Neural cell (in vitro differentiated cells): ENCODE measurements around the gene RNASEH2C. TPM values are rescaled to one million over a fixed set of nuclear protein-coding genes. Genes with fewer than 3 reads are reported as not detected.

Source experiments
- H2AFZ ChIP-seq: fragments of 200-600, 300-800 bp; sonication (generic), shearing (Covaris generic); 2 replicates; pipeline ENCODE4 v1.6.0; 2014; ENCODE audit warnings: low read depth, mild to moderate bottlenecking, antibody characterized with exemption, low read length, moderate library complexity
- H3F3A ChIP-seq: fragments of 200-600 bp; shearing (Covaris generic); 2 replicates; pipeline ENCODE4 v1.6.1; 2016; ENCODE audit warnings: mild to moderate bottlenecking, moderate library complexity, mixed read lengths, antibody characterized with exemption, low read length; ENCODE audit not compliant: insufficient read depth, poor library complexity, severe bottlenecking
- H3K27ac ChIP-seq: fragments of 200-600, 300-800 bp; sonication (generic), shearing (Covaris generic); 2 replicates; pipeline ENCODE4 v1.5.1; 2014; ENCODE audit warnings: mild to moderate bottlenecking, low read length, moderate library complexity
- H3K27me3 ChIP-seq: fragments of 300-800, 200-600 bp; sonication (generic), shearing (Covaris generic); 2 replicates; pipeline ENCODE4 v1.6.0; 2014; ENCODE audit warnings: mild to moderate bottlenecking, low read depth, low read length, moderate library complexity; ENCODE audit not compliant: insufficient read depth
- H3K36me3 ChIP-seq: fragments of 300-800, 200-600 bp; sonication (generic), shearing (Covaris generic); 2 replicates; pipeline ENCODE4 v1.5.1; 2014; ENCODE audit warnings: mild to moderate bottlenecking, antibody characterized with exemption, low read length, moderate library complexity; ENCODE audit not compliant: insufficient read depth
- H3K4me2 ChIP-seq: fragments of 300-800, 200-600 bp; sonication (generic), shearing (Covaris generic); 2 replicates; pipeline ENCODE4 v1.6.0; 2014; ENCODE audit warnings: mild to moderate bottlenecking, low read length
- H3K4me3 ChIP-seq: fragments of 300-800, 200-600 bp; sonication (generic), shearing (Covaris generic); 2 replicates; pipeline ENCODE4 v1.5.1; 2014; ENCODE audit warnings: mild to moderate bottlenecking, low read length, moderate library complexity
- H3K79me2 ChIP-seq: fragments of 200-600 bp; shearing (Covaris generic); replicated peaks from 2 replicates; pipeline ENCODE4 v1.6.0; 2014; ENCODE audit warnings: mild to moderate bottlenecking, low read length, moderate library complexity; ENCODE audit not compliant: insufficient read depth
- H3K9ac ChIP-seq: fragments of 300-800, 200-600 bp; sonication (generic), shearing (Covaris generic); 2 replicates; pipeline ENCODE4 v1.6.1; 2016; ENCODE audit warnings: mild to moderate bottlenecking, low read length, mixed read lengths
- H3K9me2 ChIP-seq: fragments of 200-600 bp; shearing (Covaris generic); 2 replicates; pipeline ENCODE4 v1.6.1; 2016; ENCODE audit warnings: mild to moderate bottlenecking, low read length, mixed read lengths; ENCODE audit not compliant: insufficient read depth
- H3K9me3 ChIP-seq: fragments of 200-600, 300-800 bp; sonication (generic), shearing (Covaris generic); 2 replicates; pipeline ENCODE4 v1.6.1; 2016; ENCODE audit warnings: mild to moderate bottlenecking, mixed run types, low read length, moderate library complexity, mixed read lengths
- H4K20me1 ChIP-seq: fragments of 200-600 bp; shearing (Covaris generic); 2 replicates; pipeline ENCODE4 v1.6.1; 2016; ENCODE audit warnings: mild to moderate bottlenecking, mixed run types; ENCODE audit not compliant: insufficient read depth
- EP300 ChIP-seq: fragments of 450-650 bp; conservative IDR thresholded peaks from 2 replicates; pipeline ENCODE4 v1.6.1; 2014; ENCODE audit warnings: antibody characterized with exemption, mild to moderate bottlenecking, moderate library complexity; ENCODE audit not compliant: poor library complexity, severe bottlenecking
- EZH2 ChIP-seq: fragments of 200-600, 300-800 bp; shearing (Covaris generic), sonication (generic); IDR thresholded peaks from 2 replicates; pipeline ENCODE4 v1.6.1; 2014; ENCODE audit warnings: antibody characterized with exemption, low read length, borderline replicate concordance, mild to moderate bottlenecking; ENCODE audit not compliant: insufficient read depth, poor library complexity, severe bottlenecking
- MXI1 ChIP-seq: fragments of 450-650 bp; conservative IDR thresholded peaks from 2 replicates; pipeline ENCODE4 v1.6.1; 2014; ENCODE audit warnings: antibody characterized with exemption, mild to moderate bottlenecking; ENCODE audit not compliant: poor library complexity, severe bottlenecking
- POLR2AphosphoS5 ChIP-seq: IDR thresholded peaks from 2 replicates; pipeline ENCODE4 v1.6.1; 2012
- RAD21 ChIP-seq: fragments of 450-650 bp; conservative IDR thresholded peaks from 2 replicates; pipeline ENCODE4 v1.6.1; 2014; ENCODE audit warnings: antibody characterized with exemption, mild to moderate bottlenecking, moderate library complexity
- SMC3 ChIP-seq: fragments of 450-650 bp; conservative IDR thresholded peaks from 2 replicates; pipeline ENCODE4 v1.6.1; 2014; ENCODE audit warnings: antibody characterized with exemption, mild to moderate bottlenecking, moderate library complexity; ENCODE audit not compliant: poor library complexity
- TAF1 ChIP-seq: IDR thresholded peaks from 2 replicates; pipeline ENCODE4 v1.6.1; 2012; ENCODE audit warnings: low read depth
- polyA plus RNA-seq: library from polyadenylated mRNA; depleted of rRNA; stranded (reverse); fragments of >200 nt; gene quantifications from 2 replicates; pipeline ENCODE4 v1.2.3, GENCODE V29; 2014
- TF ChIP-seq, protein P1 (sequence below): IDR thresholded peaks from 2 replicates; pipeline ENCODE4 v1.6.1; 2012; ENCODE audit warnings: borderline replicate concordance
- TF ChIP-seq, protein P2 (sequence below): fragments of 450-650 bp; IDR thresholded peaks from 2 replicates; pipeline ENCODE4 v1.5.1; 2014; ENCODE audit warnings: antibody characterized with exemption, mild to moderate bottlenecking, moderate library complexity; ENCODE audit not compliant: poor library complexity, severe bottlenecking

The RNASEH2C gene
- polyA plus RNA-seq, 1 donor from 2014 or later = 38.4 TPM

DNA sequence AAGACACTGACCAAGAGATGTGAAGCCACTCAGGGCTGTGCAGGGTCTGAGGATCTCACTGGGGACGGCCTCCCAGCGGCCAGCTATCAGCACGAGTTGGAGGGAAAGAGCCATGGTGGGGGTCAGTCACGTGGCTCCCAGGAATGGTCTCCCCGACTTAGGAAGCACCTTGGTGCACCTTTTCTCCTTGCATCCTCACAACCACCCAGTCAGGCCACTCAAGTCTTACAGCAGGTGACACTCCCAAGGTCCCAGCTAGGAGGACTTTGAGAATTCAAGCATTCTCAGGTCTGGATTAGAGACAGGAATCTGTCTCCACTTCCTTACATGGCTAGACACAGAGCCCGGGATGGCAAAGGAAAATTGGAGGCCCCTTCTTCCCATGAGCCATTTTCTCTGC, 2.7 kb downstream of the RNASEH2C start:
- Histone ChIP-seq H3F3A (no peaks in the 10 kb centered on the region), H3K4me3 (no peak overlapping the region), H2AFZ (no peak overlapping the region), H3K9ac (no peak overlapping the region), H3K4me2 (no peak overlapping the region), H4K20me1 (no peaks in the 10 kb centered on the region), H3K36me3 (peaks cover 18% of the 10 kb centered on the region), H3K79me2 (peaks cover 10% of the 10 kb centered on the region), H3K27me3 (no peaks in the 10 kb centered on the region), H3K27ac (no peak overlapping the region), H3K9me2 (no peaks in the 10 kb centered on the region), H3K9me3 (no peaks in the 10 kb centered on the region)
- TF ChIP-seq, protein P1, sequence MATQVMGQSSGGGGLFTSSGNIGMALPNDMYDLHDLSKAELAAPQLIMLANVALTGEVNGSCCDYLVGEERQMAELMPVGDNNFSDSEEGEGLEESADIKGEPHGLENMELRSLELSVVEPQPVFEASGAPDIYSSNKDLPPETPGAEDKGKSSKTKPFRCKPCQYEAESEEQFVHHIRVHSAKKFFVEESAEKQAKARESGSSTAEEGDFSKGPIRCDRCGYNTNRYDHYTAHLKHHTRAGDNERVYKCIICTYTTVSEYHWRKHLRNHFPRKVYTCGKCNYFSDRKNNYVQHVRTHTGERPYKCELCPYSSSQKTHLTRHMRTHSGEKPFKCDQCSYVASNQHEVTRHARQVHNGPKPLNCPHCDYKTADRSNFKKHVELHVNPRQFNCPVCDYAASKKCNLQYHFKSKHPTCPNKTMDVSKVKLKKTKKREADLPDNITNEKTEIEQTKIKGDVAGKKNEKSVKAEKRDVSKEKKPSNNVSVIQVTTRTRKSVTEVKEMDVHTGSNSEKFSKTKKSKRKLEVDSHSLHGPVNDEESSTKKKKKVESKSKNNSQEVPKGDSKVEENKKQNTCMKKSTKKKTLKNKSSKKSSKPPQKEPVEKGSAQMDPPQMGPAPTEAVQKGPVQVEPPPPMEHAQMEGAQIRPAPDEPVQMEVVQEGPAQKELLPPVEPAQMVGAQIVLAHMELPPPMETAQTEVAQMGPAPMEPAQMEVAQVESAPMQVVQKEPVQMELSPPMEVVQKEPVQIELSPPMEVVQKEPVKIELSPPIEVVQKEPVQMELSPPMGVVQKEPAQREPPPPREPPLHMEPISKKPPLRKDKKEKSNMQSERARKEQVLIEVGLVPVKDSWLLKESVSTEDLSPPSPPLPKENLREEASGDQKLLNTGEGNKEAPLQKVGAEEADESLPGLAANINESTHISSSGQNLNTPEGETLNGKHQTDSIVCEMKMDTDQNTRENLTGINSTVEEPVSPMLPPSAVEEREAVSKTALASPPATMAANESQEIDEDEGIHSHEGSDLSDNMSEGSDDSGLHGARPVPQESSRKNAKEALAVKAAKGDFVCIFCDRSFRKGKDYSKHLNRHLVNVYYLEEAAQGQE = no peak
- no peak for TF ChIP-seq SMC3

DNA sequence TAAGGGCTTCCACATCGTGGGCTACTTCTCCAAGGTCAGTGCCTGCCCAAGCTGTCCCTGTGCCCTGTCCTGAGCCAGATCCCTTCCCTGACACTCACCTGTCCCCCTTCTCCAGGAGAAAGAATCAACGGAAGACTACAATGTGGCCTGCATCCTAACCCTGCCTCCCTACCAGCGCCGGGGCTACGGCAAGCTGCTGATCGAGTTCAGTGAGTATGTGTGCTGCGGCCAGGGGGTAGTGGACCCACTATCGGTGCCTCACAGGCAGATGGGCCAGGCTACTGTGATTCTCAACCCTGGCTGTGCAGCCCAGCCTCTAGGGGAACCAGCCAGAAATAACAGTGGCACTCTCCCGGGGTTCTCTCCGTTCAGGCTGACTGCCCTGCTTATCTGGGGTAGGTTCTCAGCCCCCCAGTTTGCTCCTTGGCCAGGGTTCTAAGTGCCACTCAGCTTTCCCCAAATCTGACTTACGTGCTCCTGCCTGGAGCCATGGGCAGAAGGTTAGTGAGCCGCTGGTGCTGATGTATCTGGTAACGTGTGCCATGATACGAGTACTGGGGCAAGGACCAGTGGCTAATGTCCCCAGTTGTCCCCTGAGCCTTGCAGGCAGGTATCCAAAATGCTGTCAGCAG, 3.7 kb downstream of the RNASEH2C start:
- TF ChIP-seq RAD21 = no peak
- no peak for TF ChIP-seq SMC3
- no peak for TF ChIP-seq EP300
- TF ChIP-seq TAF1 = no peak
- TF ChIP-seq MXI1 = no peak
- TF ChIP-seq, protein P2, sequence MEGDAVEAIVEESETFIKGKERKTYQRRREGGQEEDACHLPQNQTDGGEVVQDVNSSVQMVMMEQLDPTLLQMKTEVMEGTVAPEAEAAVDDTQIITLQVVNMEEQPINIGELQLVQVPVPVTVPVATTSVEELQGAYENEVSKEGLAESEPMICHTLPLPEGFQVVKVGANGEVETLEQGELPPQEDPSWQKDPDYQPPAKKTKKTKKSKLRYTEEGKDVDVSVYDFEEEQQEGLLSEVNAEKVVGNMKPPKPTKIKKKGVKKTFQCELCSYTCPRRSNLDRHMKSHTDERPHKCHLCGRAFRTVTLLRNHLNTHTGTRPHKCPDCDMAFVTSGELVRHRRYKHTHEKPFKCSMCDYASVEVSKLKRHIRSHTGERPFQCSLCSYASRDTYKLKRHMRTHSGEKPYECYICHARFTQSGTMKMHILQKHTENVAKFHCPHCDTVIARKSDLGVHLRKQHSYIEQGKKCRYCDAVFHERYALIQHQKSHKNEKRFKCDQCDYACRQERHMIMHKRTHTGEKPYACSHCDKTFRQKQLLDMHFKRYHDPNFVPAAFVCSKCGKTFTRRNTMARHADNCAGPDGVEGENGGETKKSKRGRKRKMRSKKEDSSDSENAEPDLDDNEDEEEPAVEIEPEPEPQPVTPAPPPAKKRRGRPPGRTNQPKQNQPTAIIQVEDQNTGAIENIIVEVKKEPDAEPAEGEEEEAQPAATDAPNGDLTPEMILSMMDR = no peak
- TF ChIP-seq, protein P1 = no peak
- no peak for TF ChIP-seq POLR2AphosphoS5
- TF ChIP-seq EZH2 = no peak
- Histone ChIP-seq H3K79me2 (peaks cover 15% of the 10 kb centered on the region), H3K9ac (no peak overlapping the region), H3K4me3 (no peak overlapping the region), H3K36me3 (peaks cover 18% of the 10 kb centered on the region), H3K27ac (no peak overlapping the region), H3K9me3 (no peaks in the 10 kb centered on the region), H4K20me1 (no peaks in the 10 kb centered on the region), H3K4me2 (no peak overlapping the region), H3K9me2 (no peaks in the 10 kb centered on the region), H3K27me3 (no peaks in the 10 kb centered on the region), H3F3A (no peaks in the 10 kb centered on the region), H2AFZ (no peak overlapping the region)
